HG03196 (cell line): Measurements from ENCODE around the gene PPAN.

Experiments used
- ATAC-seq: cut with Tn5 transposase; IDR thresholded peaks from one replicate; pipeline ENCODE4 v1.9.1; 2021; ENCODE audit not compliant: unreplicated experiment

Gene PPAN

GRCh38 chr19:10091895-10092641 is 14.1 kb upstream of the PPAN start:
- ATAC-seq: no peak

GRCh38 chr19:10092648-10093294 is 13.4 kb upstream of the PPAN start:
- ATAC-seq: no peak

DNA sequence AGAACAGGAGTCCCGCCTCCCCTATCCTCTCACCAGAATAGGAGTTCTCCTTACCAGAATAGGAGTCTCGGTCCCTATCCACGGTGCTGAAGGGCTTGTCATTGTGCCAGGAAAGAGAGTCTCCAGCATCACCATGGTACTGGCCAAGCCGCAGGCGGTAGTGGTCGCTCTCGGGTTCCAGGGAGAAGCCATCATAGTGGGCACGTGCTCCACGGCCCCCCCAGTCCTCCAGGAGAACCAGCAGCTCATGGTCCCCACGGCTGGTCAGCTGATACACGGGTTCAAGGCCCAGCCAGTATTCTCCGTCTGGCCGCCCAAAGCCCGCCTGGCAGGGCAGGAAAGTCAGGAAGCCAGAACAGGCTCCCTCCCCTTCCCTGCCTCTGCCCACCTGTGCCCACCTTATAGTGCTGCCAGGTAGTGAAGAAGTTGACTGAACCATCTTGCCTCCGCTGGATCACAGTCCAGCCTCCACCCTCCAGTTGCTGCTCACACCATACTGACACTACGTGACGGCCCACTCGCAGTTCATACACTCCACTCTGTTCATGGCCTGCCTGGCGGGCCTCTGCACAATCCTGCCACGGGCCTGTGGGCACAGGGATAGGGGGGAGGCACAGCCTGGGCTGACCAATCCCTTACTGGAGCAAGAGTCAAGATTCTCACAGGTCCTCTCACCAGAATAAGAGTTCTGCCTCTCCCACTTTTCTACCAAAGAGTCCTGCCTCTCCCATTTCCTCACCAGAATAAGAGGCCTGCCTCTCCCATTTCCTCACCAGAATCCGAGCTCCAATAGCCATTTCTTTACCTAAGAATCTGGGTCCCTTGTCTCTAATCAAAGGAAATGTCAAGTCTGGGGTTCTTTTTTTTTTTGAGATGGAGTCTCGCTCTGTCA is 12.6 kb upstream of the PPAN start:
- no peak for ATAC-seq

DNA sequence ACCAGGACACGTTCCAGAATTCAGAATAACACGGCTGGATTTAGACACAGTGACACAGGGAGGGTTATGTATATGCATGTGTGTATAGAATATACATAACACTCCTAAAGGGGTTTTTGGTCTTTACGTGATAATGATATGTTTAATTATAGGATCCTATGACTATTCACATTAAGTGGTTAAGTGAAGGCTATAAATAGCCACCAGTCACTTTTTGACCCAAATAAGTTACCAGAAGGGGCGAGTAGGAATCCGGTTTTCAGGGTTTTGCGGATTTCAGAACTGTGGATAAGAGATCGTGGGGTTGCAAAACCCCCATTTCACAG is 10.6 kb upstream of the PPAN start:
- ATAC-seq: no peak

- ATAC-seq: peak; percentile 72
These were observed 10.1 kb upstream of the PPAN start for GRCh38 chr19:10095948-10096614.

DNA sequence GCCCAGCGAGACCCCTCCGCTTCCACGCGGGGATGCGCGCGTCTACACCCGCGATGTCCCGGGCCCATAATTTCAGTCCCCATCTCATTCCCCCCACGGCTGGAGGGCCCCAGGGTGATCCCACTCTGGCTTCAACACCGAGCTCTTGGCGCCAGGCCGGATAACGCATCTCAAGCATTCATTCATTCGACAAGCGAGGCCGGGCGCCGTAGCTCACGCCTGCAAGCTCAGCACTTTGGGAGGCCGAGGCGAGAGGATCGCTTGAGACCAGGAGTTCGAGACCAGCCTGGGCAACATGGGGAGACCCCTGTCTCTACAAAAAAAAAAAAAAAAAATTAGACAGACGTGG is 9.6 kb upstream of the PPAN start:
- no peak for ATAC-seq

GRCh38 chr19:10100163-10100785 is 5.9 kb upstream of the PPAN start:
- ATAC-seq: no peak

- no peak for ATAC-seq
These were observed 3.4 kb upstream of the PPAN start for GRCh38 chr19:10102787-10103236.

- ATAC-seq: no peak
These were observed 2.0 kb upstream of the PPAN start for GRCh38 chr19:10104130-10104513.

GRCh38 chr19:10104665-10105508 is 1.3 kb upstream of the PPAN start:
- ATAC-seq: peak; percentile 41

GRCh38 chr19:10105509-10106099 is 558 bp upstream of the PPAN start:
- peak; percentile 21 for ATAC-seq

DNA sequence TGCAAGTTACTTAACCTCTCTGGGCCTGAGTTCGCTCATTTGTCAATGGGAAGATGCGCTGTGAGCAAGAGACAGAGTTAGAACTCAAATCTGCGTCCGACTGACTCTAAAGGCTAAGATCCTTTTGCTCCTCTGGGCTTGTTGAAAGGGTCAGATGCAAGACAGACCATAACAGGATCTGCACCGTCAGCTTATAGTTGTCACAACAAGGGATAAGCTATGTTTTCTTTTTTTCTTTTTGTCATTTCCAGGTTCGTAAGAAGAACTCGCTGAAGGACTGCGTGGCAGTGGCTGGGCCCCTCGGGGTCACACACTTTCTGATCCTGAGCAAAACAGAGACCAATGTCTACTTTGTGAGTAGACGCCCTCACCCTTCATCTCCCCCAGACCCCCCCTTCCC is 1.1 kb downstream of the PPAN start:
- no peak for ATAC-seq

- ATAC-seq: no peak
These were observed 1.7 kb downstream of the PPAN start for GRCh38 chr19:10107817-10108367.

DNA sequence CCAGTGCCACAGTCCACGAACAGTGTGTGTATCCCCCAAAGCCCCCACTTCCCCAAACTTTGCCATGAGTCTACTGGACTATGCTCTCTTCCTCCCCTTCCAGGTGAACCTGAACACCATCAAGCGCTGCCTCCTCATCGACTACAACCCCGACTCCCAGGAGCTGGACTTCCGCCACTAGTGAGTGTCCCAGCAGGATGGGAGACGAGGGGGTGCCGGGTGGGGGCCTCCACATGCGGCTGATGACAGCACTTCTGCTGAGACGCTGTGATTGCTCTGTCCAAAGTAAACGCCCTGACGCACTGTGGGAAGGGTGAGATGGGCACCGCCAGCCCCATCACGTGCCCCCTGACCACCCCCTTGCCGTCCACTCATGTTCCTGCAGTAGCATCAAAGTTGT is 3.4 kb downstream of the PPAN start:
- no peak for ATAC-seq

GRCh38 chr19:10110076-10110971 is 4.2 kb downstream of the PPAN start:
- ATAC-seq: no peak

DNA sequence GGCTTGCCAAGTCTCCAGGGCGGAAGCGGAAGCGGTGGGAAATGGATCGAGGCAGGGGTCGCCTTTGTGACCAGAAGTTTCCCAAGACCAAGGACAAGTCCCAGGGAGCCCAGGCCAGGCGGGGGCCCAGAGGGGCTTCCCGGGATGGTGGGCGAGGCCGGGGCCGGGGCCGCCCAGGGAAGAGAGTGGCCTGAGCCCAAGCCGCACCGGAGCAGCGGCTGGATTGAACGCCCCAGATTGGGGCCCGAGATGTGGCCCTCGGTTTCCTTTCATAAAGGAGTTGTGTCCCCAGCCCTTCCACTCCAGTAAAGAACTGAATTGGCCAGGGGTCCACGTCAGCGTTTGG is 4.8 kb downstream of the PPAN start:
- ATAC-seq: no peak

DNA sequence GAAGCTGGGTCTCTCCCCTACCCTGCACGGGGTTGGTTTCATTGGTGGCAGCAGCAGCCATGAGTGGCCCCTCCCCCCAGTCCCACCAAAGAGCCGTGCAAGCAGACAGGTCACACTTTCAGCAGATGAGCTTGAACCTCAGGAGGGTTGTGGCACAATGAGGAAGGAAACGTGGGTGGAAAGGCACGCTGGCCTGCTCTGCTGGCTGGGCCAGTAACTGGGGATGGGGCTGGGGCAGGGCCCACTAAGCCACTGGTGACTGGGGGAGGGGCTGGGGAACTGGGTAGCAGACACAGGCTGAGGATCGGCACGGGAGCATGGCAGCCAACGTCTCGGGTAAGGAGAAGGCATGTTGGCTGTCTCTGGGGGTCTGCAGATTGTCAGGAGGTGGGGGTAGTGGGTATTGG is 5.2 kb downstream of the PPAN start, which contains the start of gene P2RY11:
TSS of gene P2RY11 (plus strand) at position 289 of the 407 bp plus-strand sequence. CDS start at position 318, 29 bp downstream.
- no peak for ATAC-seq

DNA sequence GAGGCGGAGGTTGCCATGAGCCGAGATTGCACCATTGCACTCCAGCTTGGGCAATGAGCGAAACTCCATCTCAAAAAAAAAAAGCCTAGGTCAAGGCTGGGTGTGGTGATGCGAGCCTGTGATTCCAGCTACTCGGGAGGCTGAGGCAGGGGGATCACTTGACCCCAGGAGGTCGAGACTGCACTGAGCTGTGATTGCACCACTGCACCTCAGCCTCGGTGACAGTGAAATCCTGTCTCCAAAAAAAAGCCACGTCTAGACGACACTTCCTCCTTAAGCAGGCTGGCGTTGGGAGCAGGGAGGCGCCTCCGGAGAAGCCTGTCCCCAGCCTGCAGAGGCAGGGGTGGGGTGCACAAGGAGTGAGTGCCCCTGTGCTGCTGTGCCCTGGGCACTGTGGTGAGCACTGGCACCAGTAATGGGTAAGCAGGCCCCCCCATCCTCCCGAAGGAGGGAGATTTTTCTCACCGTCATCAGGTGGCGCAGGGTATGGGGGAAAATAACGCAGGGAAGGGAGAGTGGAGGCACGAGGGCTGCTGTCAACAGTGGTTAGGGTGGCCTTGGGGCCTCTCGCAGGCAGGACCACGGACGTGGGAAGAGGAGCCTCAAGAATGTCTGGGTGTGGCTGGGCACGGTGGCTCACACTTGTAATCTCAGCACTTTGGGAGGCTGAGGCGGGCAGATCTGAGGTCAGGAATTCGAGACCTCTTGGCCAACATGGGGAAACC is 6.0 kb downstream of the PPAN start:
- no peak for ATAC-seq
